Activated T-helper 17 cell treated with anti-CD3 and anti-CD28 coated beads, Interleukin-2, amount 50 U/mL, for 72 hours (primary cell): ENCODE measurements around the gene EEF1AKMT1. TPM values are rescaled to one million over a fixed set of nuclear protein-coding genes. Genes with fewer than 3 reads are reported as not detected.
A peak's percentile ranks its signal among the peaks of the same experiment; 100 is the strongest.
"Not testable (repeated sequence)": the region's sequence is repeated elsewhere in the genome, so short reads cannot be mapped to it uniquely, and the experiment has no call there.

Source experiments
- ATAC-seq: fragments of 150-1000 bp; cut with Tn5 transposase; replicated peaks from 2 replicates; pipeline ENCODE4 v1.10.0; 2021; ENCODE audit warnings: mild to moderate bottlenecking, moderate library complexity
- H3K27ac Mint-ChIP-seq: one replicate; pipeline ENCODE4 v1.8.0; 2022; ENCODE audit warnings: mixed read lengths
- H3K27me3 Mint-ChIP-seq: one replicate; pipeline ENCODE4 v1.8.0; 2022; ENCODE audit warnings: mixed read lengths
- H3K36me3 Mint-ChIP-seq: one replicate; pipeline ENCODE4 v1.8.0; 2022; ENCODE audit warnings: low read depth, mild to moderate bottlenecking, mixed read lengths
- H3K4me1 Mint-ChIP-seq: one replicate; pipeline ENCODE4 v1.8.0; 2022; ENCODE audit warnings: mixed read lengths
- H3K4me3 Mint-ChIP-seq: one replicate; pipeline ENCODE4 v1.8.0; 2022; ENCODE audit warnings: mild to moderate bottlenecking, mixed read lengths
- H3K9me3 Mint-ChIP-seq: one replicate; pipeline ENCODE4 v1.8.0; 2022; ENCODE audit warnings: mixed read lengths
- total RNA-seq, 2 donors: library from RNA; stranded (reverse); gene quantifications; one replicate each; pipeline ENCODE4 v1.2.3, GENCODE V29; 2022

Gene EEF1AKMT1
- total RNA-seq, 2 donors from 2014 or later = 12.1 to 15.6 TPM

GRCh38 chr13:20767309-20767943, 6.3 kb downstream of the EEF1AKMT1 start:
- Mint-ChIP-seq H3K9me3 (peaks cover 5% of the 10 kb centered on the region), H3K27ac (no peak overlapping the region), H3K4me1 (peaks cover 14% of the 10 kb centered on the region), H3K4me3 (no peak overlapping the region), H3K36me3 (peaks cover 48% of the 10 kb centered on the region), H3K27me3 (no peaks in the 10 kb centered on the region)
- no peak for ATAC-seq

- Mint-ChIP-seq H3K36me3 (peaks cover 21% of the 10 kb centered on the region), H3K27ac (no peak overlapping the region), H3K4me3 (no peak overlapping the region), H3K27me3 (no peaks in the 10 kb centered on the region), H3K4me1 (no peaks in the 10 kb centered on the region), H3K9me3 (no peaks in the 10 kb centered on the region)
- ATAC-seq = no peak
Observed at GRCh38 chr13:20760872-20761271, 12.9 kb downstream of the EEF1AKMT1 start.

GRCh38 chr13:20754009-20754408, 19.8 kb downstream of the EEF1AKMT1 start:
- H3K27me3 Mint-ChIP-seq = no peaks in the 10 kb centered on the region
- ATAC-seq = no peak
- H3K4me3 Mint-ChIP-seq = no peak overlapping the region
- H3K4me1 Mint-ChIP-seq = no peaks in the 10 kb centered on the region
- no peak overlapping the region for H3K27ac Mint-ChIP-seq
- H3K9me3 Mint-ChIP-seq = peaks cover 26% of the 10 kb centered on the region
- H3K36me3 Mint-ChIP-seq = peaks cover 44% of the 10 kb centered on the region

- H3K4me3 Mint-ChIP-seq = no peak overlapping the region
- H3K27me3 Mint-ChIP-seq = no peaks in the 10 kb centered on the region
- H3K9me3 Mint-ChIP-seq = peaks cover 48% of the 10 kb centered on the region
- no peak for ATAC-seq
- no peak overlapping the region for H3K27ac Mint-ChIP-seq
- no peaks in the 10 kb centered on the region for H3K4me1 Mint-ChIP-seq
- peaks cover 11% of the 10 kb centered on the region for H3K36me3 Mint-ChIP-seq
Observed at GRCh38 chr13:20749377-20749776, 24.4 kb downstream of the EEF1AKMT1 start.

GRCh38 chr13:20743830-20744404, 29.8 kb downstream of the EEF1AKMT1 start:
- ATAC-seq, H3K27me3 Mint-ChIP-seq, H3K4me3 Mint-ChIP-seq, H3K27ac Mint-ChIP-seq, H3K4me1 Mint-ChIP-seq, H3K36me3 Mint-ChIP-seq: not testable (repeated sequence)
- H3K9me3 Mint-ChIP-seq = peaks cover 21% of the 10 kb centered on the region

GRCh38 chr13:20740021-20740420, 33.7 kb downstream of the EEF1AKMT1 start:
- no peak for ATAC-seq
- Mint-ChIP-seq H3K27ac (no peak overlapping the region), H3K4me3 (no peak overlapping the region), H3K4me1 (no peaks in the 10 kb centered on the region), H3K9me3 (peaks cover 2% of the 10 kb centered on the region), H3K36me3 (no peaks in the 10 kb centered on the region), H3K27me3 (no peaks in the 10 kb centered on the region)

- no peak for ATAC-seq
- H3K27ac Mint-ChIP-seq = no peak overlapping the region
- no peak overlapping the region for H3K4me3 Mint-ChIP-seq
- no peaks in the 10 kb centered on the region for H3K4me1 Mint-ChIP-seq
- H3K36me3 Mint-ChIP-seq = no peaks in the 10 kb centered on the region
- no peaks in the 10 kb centered on the region for H3K9me3 Mint-ChIP-seq
- H3K27me3 Mint-ChIP-seq = no peaks in the 10 kb centered on the region
Observed at GRCh38 chr13:20738616-20739015, 35.1 kb downstream of the EEF1AKMT1 start.

- H3K4me1 Mint-ChIP-seq = no peaks in the 10 kb centered on the region
- no peak overlapping the region for H3K27ac Mint-ChIP-seq
- no peak for ATAC-seq
- H3K36me3 Mint-ChIP-seq = peaks cover 25% of the 10 kb centered on the region
- H3K27me3 Mint-ChIP-seq = no peaks in the 10 kb centered on the region
- H3K4me3 Mint-ChIP-seq = no peak overlapping the region
- H3K9me3 Mint-ChIP-seq = no peaks in the 10 kb centered on the region
Observed at GRCh38 chr13:20729633-20730585, 43.9 kb downstream of the EEF1AKMT1 start.

- Mint-ChIP-seq H3K27me3 (no peaks in the 10 kb centered on the region), H3K36me3 (peaks cover 25% of the 10 kb centered on the region), H3K27ac (no peak overlapping the region), H3K9me3 (no peaks in the 10 kb centered on the region), H3K4me3 (no peak overlapping the region), H3K4me1 (no peaks in the 10 kb centered on the region)
- ATAC-seq = no peak
Observed at GRCh38 chr13:20728579-20729311, 45.0 kb downstream of the EEF1AKMT1 start.

GRCh38 chr13:20727856-20728255, 45.9 kb downstream of the EEF1AKMT1 start:
- no peak for ATAC-seq
- no peak overlapping the region for H3K4me3 Mint-ChIP-seq
- no peaks in the 10 kb centered on the region for H3K4me1 Mint-ChIP-seq
- H3K27me3 Mint-ChIP-seq = peaks cover 3% of the 10 kb centered on the region
- H3K36me3 Mint-ChIP-seq = peaks cover 25% of the 10 kb centered on the region
- no peak overlapping the region for H3K27ac Mint-ChIP-seq
- no peaks in the 10 kb centered on the region for H3K9me3 Mint-ChIP-seq

- H3K27me3 Mint-ChIP-seq = peaks cover 8% of the 10 kb centered on the region
- H3K4me3 Mint-ChIP-seq = peak overlapping the region; percentile 37
- peak; percentile 42 for ATAC-seq
- no peak overlapping the region for H3K27ac Mint-ChIP-seq
- H3K4me1 Mint-ChIP-seq = no peaks in the 10 kb centered on the region
- no peaks in the 10 kb centered on the region for H3K36me3 Mint-ChIP-seq
- no peaks in the 10 kb centered on the region for H3K9me3 Mint-ChIP-seq
Observed at GRCh38 chr13:20721454-20722357, 52.1 kb downstream of the EEF1AKMT1 start.

- Mint-ChIP-seq H3K36me3 (no peaks in the 10 kb centered on the region), H3K4me3 (no peak overlapping the region), H3K27ac (no peak overlapping the region), H3K27me3 (peaks cover 8% of the 10 kb centered on the region), H3K4me1 (no peaks in the 10 kb centered on the region), H3K9me3 (no peaks in the 10 kb centered on the region)
- ATAC-seq = no peak
Observed at GRCh38 chr13:20721058-20721453, 52.7 kb downstream of the EEF1AKMT1 start.

GRCh38 chr13:20720499-20720898, 53.3 kb downstream of the EEF1AKMT1 start:
- Mint-ChIP-seq H3K4me3 (no peak overlapping the region), H3K4me1 (no peaks in the 10 kb centered on the region), H3K36me3 (no peaks in the 10 kb centered on the region), H3K9me3 (no peaks in the 10 kb centered on the region), H3K27ac (no peak overlapping the region), H3K27me3 (peaks cover 8% of the 10 kb centered on the region)
- ATAC-seq = no peak
